Keratinocyte (primary cell): ENCODE data around the gene RAB37. TPM values are rescaled to one million over a fixed set of nuclear protein-coding genes. Genes with fewer than 3 reads are reported as not detected.

Experiments
- DNase-seq: peaks from one replicate; pipeline ENCODE4 v3.0.0-alpha.2; 2011; ENCODE audit warnings: low read depth, missing footprints, low spot score
- FAIRE-seq: peaks from 2 replicates; lab custom pipeline; 2011; peaks lifted over from hg19 to GRCh38; lab: Jason Lieb, UNC
- H2AFZ ChIP-seq: 2 replicates; pipeline ENCODE4 v1.6.0; 2012; ENCODE audit warnings: low read length, control low read depth, inconsistent platforms; ENCODE audit not compliant: control insufficient read depth
- H3K27ac ChIP-seq: 2 replicates; pipeline ENCODE4 v1.5.1; 2011; ENCODE audit warnings: low read length; ENCODE audit not compliant: control insufficient read depth, insufficient read depth
- H3K27me3 ChIP-seq: 3 replicates; pipeline ENCODE4 v1.6.0; 2011; ENCODE audit warnings: low read length; ENCODE audit not compliant: control insufficient read depth, insufficient read depth; ENCODE audit errors: extremely low read depth
- H3K36me3 ChIP-seq, 2 experiments: 2 replicates in 1 of 2; 3 replicates in 1 of 2; pipeline ENCODE4 v1.5.1; 2011; ENCODE audit warnings: low read length in 2 of 2, mild to moderate bottlenecking in 1 of 2; ENCODE audit not compliant: control insufficient read depth in 2 of 2, insufficient read depth in 2 of 2; ENCODE audit errors: extremely low read depth in 1 of 2
- H3K4me1 ChIP-seq: 3 replicates; pipeline ENCODE4 v1.5.1; 2011; ENCODE audit warnings: low read length; ENCODE audit not compliant: control insufficient read depth, insufficient read depth; ENCODE audit errors: extremely low read depth
- H3K4me2 ChIP-seq: 3 replicates; pipeline ENCODE4 v1.6.0; 2011; ENCODE audit warnings: low read depth, low read length; ENCODE audit not compliant: control insufficient read depth, insufficient read depth; ENCODE audit errors: extremely low read depth
- H3K4me3 ChIP-seq, 3 experiments: fragments of 200-600 bp in 1 of 3; sonication (generic) in 1 of 3; 2 replicates in 2 of 3; 3 replicates in 1 of 3; pipeline ENCODE4 v1.5.1; 2011 to 2016; ENCODE audit warnings: low read length in 3 of 3, mild to moderate bottlenecking in 3 of 3, control low read depth in 2 of 3, inconsistent platforms in 1 of 3, low read depth in 1 of 3, mixed read lengths in 1 of 3, mixed run types in 1 of 3, moderate library complexity in 1 of 3; ENCODE audit not compliant: control insufficient read depth in 2 of 3, insufficient read depth in 2 of 3; ENCODE audit errors: extremely low read depth in 1 of 3
- H3K79me2 ChIP-seq: 2 replicates; pipeline ENCODE4 v1.6.0; 2012; ENCODE audit warnings: low read length; ENCODE audit not compliant: control insufficient read depth, insufficient read depth
- H3K9ac ChIP-seq: 3 replicates; pipeline ENCODE4 v1.6.0; 2011; ENCODE audit warnings: low read length; ENCODE audit not compliant: control insufficient read depth, insufficient read depth; ENCODE audit errors: extremely low read depth
- H3K9me1 ChIP-seq: 3 replicates; pipeline ENCODE4 v1.6.0; 2011; ENCODE audit warnings: low read length; ENCODE audit not compliant: control insufficient read depth, insufficient read depth; ENCODE audit errors: extremely low read depth
- H3K9me3 ChIP-seq: 2 replicates; pipeline ENCODE4 v1.5.1; 2012; ENCODE audit warnings: low read depth, low read length; ENCODE audit not compliant: control insufficient read depth
- H4K20me1 ChIP-seq: 3 replicates; pipeline ENCODE4 v1.6.0; 2011; ENCODE audit warnings: low read length; ENCODE audit not compliant: control insufficient read depth, insufficient read depth; ENCODE audit errors: extremely low read depth
- EZH2 ChIP-seq: IDR thresholded peaks from one replicate; pipeline ENCODE4 v1.6.1; 2012; ENCODE audit warnings: inconsistent platforms, mild to moderate bottlenecking, low read length, moderate library complexity
- dilution Hi-C: fragments of 300-500 bp; cut with MboI; formaldehyde crosslinking; loops from one replicate; pipeline ENCODE4 v1.7.0; 2020; ENCODE audit warnings: low sequenced_read_pairs; ENCODE audit not compliant: extremely low pct_ligation_motif_present
- polyA plus RNA-seq, 5 experiments: library from polyadenylated mRNA; depleted of rRNA in 3 of 5; stranded (reverse) in 3 of 5; stranded (forward) in 1 of 5; unstranded in 1 of 5; fragments of >200 nt; gene quantifications; 1 replicate in 1 of 5; 2 replicates in 3 of 5; 3 replicates in 1 of 5; pipeline versions ENCODE4 v1.2.1 to v1.2.3, GENCODE V29; 2011 to 2012; ENCODE audit warnings: missing spikeins in 2 of 5, low read depth in 1 of 5, low replicate concordance in 1 of 5
- TF ChIP-seq, protein P1 (sequence below), 3 experiments: IDR thresholded peaks in 1 of 3; conservative IDR thresholded peaks in 1 of 3; optimal IDR thresholded peaks in 1 of 3; 2 replicates in 2 of 3; 3 replicates in 1 of 3; pipeline versions ENCODE3 to v1.5.1; 2011; ENCODE audit warnings: low read length in 3 of 3, mild to moderate bottlenecking in 3 of 3, moderate library complexity in 2 of 3, control low read depth in 1 of 3, inconsistent platforms in 1 of 3; ENCODE audit not compliant: insufficient read depth in 2 of 3; ENCODE audit errors: extremely low read depth in 1 of 3

RAB37 gene
- polyA plus RNA-seq, 1 donor (not counting 4 experiments of a cell fraction or from before 2014, with no cell fraction given): 0.03 TPM

GRCh38 chr17:74742153-74742515 lies 5.1 kb downstream of the RAB37 start:
- Histone ChIP-seq H3K36me3 (no peaks in the 10 kb centered on the region), H4K20me1 (peaks cover 2% of the 10 kb centered on the region), H3K27me3 (peaks cover 30% of the 10 kb centered on the region), H3K4me1 (peaks cover 6% of the 10 kb centered on the region), H2AFZ (no peak overlapping the region), H3K9me3 (no peaks in the 10 kb centered on the region), H3K9ac (no peak overlapping the region), H3K27ac (no peak overlapping the region), H3K79me2 (no peaks in the 10 kb centered on the region), H3K9me1 (no peaks in the 10 kb centered on the region), H3K4me2 (no peak overlapping the region), H3K4me3 (no peak overlapping the region)
- dilution Hi-C loops: no loop called here
- DNase-seq: no peak
- no peak for FAIRE-seq
- TF ChIP-seq EZH2: no peak
- TF ChIP-seq, protein P1, sequence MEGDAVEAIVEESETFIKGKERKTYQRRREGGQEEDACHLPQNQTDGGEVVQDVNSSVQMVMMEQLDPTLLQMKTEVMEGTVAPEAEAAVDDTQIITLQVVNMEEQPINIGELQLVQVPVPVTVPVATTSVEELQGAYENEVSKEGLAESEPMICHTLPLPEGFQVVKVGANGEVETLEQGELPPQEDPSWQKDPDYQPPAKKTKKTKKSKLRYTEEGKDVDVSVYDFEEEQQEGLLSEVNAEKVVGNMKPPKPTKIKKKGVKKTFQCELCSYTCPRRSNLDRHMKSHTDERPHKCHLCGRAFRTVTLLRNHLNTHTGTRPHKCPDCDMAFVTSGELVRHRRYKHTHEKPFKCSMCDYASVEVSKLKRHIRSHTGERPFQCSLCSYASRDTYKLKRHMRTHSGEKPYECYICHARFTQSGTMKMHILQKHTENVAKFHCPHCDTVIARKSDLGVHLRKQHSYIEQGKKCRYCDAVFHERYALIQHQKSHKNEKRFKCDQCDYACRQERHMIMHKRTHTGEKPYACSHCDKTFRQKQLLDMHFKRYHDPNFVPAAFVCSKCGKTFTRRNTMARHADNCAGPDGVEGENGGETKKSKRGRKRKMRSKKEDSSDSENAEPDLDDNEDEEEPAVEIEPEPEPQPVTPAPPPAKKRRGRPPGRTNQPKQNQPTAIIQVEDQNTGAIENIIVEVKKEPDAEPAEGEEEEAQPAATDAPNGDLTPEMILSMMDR (optimal IDR thresholded peaks at IDR 0.05 in 1 of 3, IDR thresholded peaks at IDR 0.05 in 1 of 3, conservative IDR thresholded peaks at IDR 0.05 in 1 of 3; ENCODE audit: extremely low read depth in 1 of 3, insufficient read depth in 2 of 3, low read length in 3 of 3): no peak

- Histone ChIP-seq H3K27ac (no peak overlapping the region), H3K27me3 (peaks cover 20% of the 10 kb centered on the region), H3K4me2 (no peak overlapping the region), H3K9ac (no peak overlapping the region), H3K4me3 (no peak overlapping the region), H2AFZ (no peak overlapping the region), H3K4me1 (peaks cover 4% of the 10 kb centered on the region), H4K20me1 (peaks cover 2% of the 10 kb centered on the region), H3K9me1 (no peaks in the 10 kb centered on the region), H3K79me2 (no peaks in the 10 kb centered on the region), H3K9me3 (no peaks in the 10 kb centered on the region), H3K36me3 (no peaks in the 10 kb centered on the region)
- TF ChIP-seq EZH2: no peak
- TF ChIP-seq, protein P1 (optimal IDR thresholded peaks at IDR 0.05 in 1 of 3, IDR thresholded peaks at IDR 0.05 in 1 of 3, conservative IDR thresholded peaks at IDR 0.05 in 1 of 3; ENCODE audit: extremely low read depth in 1 of 3, insufficient read depth in 2 of 3, low read length in 3 of 3): no peak
- DNase-seq (no peak), FAIRE-seq (no peak)
- dilution Hi-C loops: no loop called here
Measured at GRCh38 chr17:74742978-74743545, 6.0 kb downstream of the RAB37 start.
